Smooth muscle cell (in vitro differentiated cells): ENCODE results near the gene AICDA. TPM values are rescaled to one million over a fixed set of nuclear protein-coding genes. Genes with fewer than 3 reads are reported as not detected.
"Not testable (repeated sequence)": the region's sequence is repeated elsewhere in the genome, so short reads cannot be mapped to it uniquely, and the experiment has no call there.

Experiments
- DNase-seq: peaks from one replicate; lab custom pipeline; 2025; ENCODE audit not compliant: unreplicated experiment; lab: John Stamatoyannopoulos, UW
- H2AFZ ChIP-seq: fragments of 200-600 bp; sonication (generic); 2 replicates; pipeline ENCODE4 v1.6.0; 2016; ENCODE audit warnings: antibody characterized with exemption, low read depth, mild to moderate bottlenecking
- H3F3A ChIP-seq: fragments of 200-600 bp; sonication (generic); 2 replicates; pipeline ENCODE4 v1.6.0; 2017; ENCODE audit warnings: antibody characterized with exemption, low read depth
- H3K27ac ChIP-seq: fragments of 200-600 bp; sonication (generic); 2 replicates; pipeline ENCODE4 v1.5.1; 2016; ENCODE audit warnings: low read depth, mild to moderate bottlenecking
- H3K27me3 ChIP-seq: fragments of 200-600 bp; sonication (generic); 2 replicates; pipeline ENCODE4 v1.6.1; 2016; ENCODE audit warnings: low read depth, mild to moderate bottlenecking
- H3K36me3 ChIP-seq: fragments of 200-600 bp; sonication (generic); 2 replicates; pipeline ENCODE4 v1.5.1; 2016; ENCODE audit warnings: low read depth
- H3K4me1 ChIP-seq: fragments of 200-600 bp; sonication (generic); 2 replicates; pipeline ENCODE4 v1.5.1; 2016; ENCODE audit warnings: low read depth
- H3K4me2 ChIP-seq: fragments of 200-600 bp; sonication (generic); 2 replicates; pipeline ENCODE4 v1.6.0; 2016; ENCODE audit warnings: mild to moderate bottlenecking
- H3K4me3 ChIP-seq: fragments of 200-600 bp; sonication (generic); 2 replicates; pipeline ENCODE4 v1.5.1; 2016; ENCODE audit warnings: mild to moderate bottlenecking
- H3K79me2 ChIP-seq: fragments of 200-600 bp; sonication (generic); 2 replicates; pipeline ENCODE4 v1.6.0; 2016; ENCODE audit warnings: low read depth, mild to moderate bottlenecking
- H3K9ac ChIP-seq: fragments of 200-600 bp; sonication (generic); 2 replicates; pipeline ENCODE4 v1.6.0; 2016; ENCODE audit warnings: low read depth
- H3K9me3 ChIP-seq: fragments of 200-600 bp; sonication (generic); replicated peaks from 2 replicates; pipeline ENCODE4 v1.5.1; 2016; ENCODE audit warnings: low read depth
- H4K20me1 ChIP-seq: fragments of 200-600 bp; sonication (generic); 2 replicates; pipeline ENCODE4 v1.6.0; 2016; ENCODE audit warnings: low read depth
- WGBS: methylation state at CpG from one replicate; pipeline ENCODE4 v1.1.7; 2016; ENCODE audit warnings: low lambda C conversion rate; 5-methylcytosine and 5-hydroxymethylcytosine counted together
- polyA plus RNA-seq: library from polyadenylated mRNA; unstranded; fragments of >200 nt; fragmentation: Nextera tagmentation; extraction: Ambion mirVana; gene quantifications from 2 replicates; pipeline ENCODE4 v1.2.1, GENCODE V29; 2016
- total RNA-seq: library from RNA; depleted of rRNA; stranded (reverse); fragments of >200 nt; gene quantifications from 2 replicates; pipeline ENCODE4 v1.2.3, GENCODE V29; 2014
- TF ChIP-seq, protein P1 (sequence below): fragments of 200-600 bp; sonication (generic); IDR thresholded peaks from 2 replicates; pipeline ENCODE4 v1.5.1; 2017; ENCODE audit warnings: borderline replicate concordance, mild to moderate bottlenecking, antibody characterized with exemption; ENCODE audit not compliant: insufficient read depth, poor library complexity, severe bottlenecking

AICDA gene
- total and polyA plus RNA-seq, 2 experiments from 2014 or later: not detected

DNA sequence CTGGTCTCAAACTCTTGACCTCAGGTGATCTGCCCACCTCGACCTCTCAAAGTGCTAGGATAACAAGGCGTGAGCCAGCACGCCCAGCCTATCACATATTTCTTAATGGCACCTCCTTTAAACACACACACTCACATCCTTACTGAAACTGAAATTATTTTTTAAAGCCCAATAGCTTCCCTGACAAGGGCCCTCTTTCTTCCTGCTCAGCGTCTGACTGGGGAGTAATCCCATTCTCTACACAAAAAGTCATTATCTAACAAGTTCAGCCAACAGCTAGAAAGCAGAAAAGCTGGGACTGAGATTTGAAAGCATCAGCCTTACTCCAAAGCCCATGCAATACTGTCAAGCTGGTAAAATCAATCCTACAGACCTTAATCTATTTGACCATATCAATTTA lies 10.0 kb upstream of the AICDA start:
- H3F3A ChIP-seq: peaks cover 14% of the 10 kb centered on the region
- no peaks in the 10 kb centered on the region for H3K36me3 ChIP-seq
- H3K4me2 ChIP-seq: no peak overlapping the region
- H4K20me1 ChIP-seq: no peaks in the 10 kb centered on the region
- H3K27me3 ChIP-seq: no peaks in the 10 kb centered on the region
- 83% methylated on average over 4 of the region's 4 CpGs for WGBS
- H3K4me3 ChIP-seq: no peak overlapping the region
- H3K9ac ChIP-seq: no peak overlapping the region
- no peak for DNase-seq
- H3K79me2 ChIP-seq: no peaks in the 10 kb centered on the region
- H3K4me1 ChIP-seq: peaks cover 4% of the 10 kb centered on the region
- H3K9me3 ChIP-seq: peaks cover 3% of the 10 kb centered on the region
- H2AFZ ChIP-seq: no peak overlapping the region
- H3K27ac ChIP-seq: no peak overlapping the region
- TF ChIP-seq, protein P1, sequence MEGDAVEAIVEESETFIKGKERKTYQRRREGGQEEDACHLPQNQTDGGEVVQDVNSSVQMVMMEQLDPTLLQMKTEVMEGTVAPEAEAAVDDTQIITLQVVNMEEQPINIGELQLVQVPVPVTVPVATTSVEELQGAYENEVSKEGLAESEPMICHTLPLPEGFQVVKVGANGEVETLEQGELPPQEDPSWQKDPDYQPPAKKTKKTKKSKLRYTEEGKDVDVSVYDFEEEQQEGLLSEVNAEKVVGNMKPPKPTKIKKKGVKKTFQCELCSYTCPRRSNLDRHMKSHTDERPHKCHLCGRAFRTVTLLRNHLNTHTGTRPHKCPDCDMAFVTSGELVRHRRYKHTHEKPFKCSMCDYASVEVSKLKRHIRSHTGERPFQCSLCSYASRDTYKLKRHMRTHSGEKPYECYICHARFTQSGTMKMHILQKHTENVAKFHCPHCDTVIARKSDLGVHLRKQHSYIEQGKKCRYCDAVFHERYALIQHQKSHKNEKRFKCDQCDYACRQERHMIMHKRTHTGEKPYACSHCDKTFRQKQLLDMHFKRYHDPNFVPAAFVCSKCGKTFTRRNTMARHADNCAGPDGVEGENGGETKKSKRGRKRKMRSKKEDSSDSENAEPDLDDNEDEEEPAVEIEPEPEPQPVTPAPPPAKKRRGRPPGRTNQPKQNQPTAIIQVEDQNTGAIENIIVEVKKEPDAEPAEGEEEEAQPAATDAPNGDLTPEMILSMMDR: no peak

DNA sequence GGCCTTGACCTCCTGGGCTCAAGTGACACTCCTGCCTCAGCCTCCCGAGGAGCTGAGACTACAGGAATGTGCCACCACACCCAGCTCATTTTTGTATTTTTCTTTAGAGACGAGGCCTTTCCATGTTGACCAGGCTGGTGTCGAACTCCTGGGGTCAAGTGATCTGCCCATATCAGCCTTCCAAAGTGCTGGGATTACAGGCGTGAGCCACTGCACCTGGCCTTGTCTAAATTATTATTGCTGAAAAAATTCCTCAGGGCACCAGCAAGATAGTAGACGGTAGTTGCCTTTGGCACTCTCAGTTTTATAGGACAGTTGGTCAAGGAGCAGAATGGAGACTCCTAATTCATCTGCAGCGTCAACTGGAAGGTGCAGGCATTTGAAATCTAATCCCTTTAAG lies 2.5 kb upstream of the AICDA start:
- no peaks in the 10 kb centered on the region for H3K27me3 ChIP-seq
- H3K4me1 ChIP-seq: peaks cover 4% of the 10 kb centered on the region
- DNase-seq: no peak
- no peaks in the 10 kb centered on the region for H3K36me3 ChIP-seq
- no peaks in the 10 kb centered on the region for H3K9me3 ChIP-seq
- 88% methylated on average over 6 of the region's 6 CpGs for WGBS
- H3K9ac ChIP-seq: no peak overlapping the region
- H3K4me3 ChIP-seq: no peak overlapping the region
- no peak overlapping the region for H3K27ac ChIP-seq
- H4K20me1 ChIP-seq: no peaks in the 10 kb centered on the region
- no peak overlapping the region for H3K4me2 ChIP-seq
- no peaks in the 10 kb centered on the region for H3K79me2 ChIP-seq
- H3F3A ChIP-seq: peaks cover 14% of the 10 kb centered on the region
- no peak overlapping the region for H2AFZ ChIP-seq
- TF ChIP-seq, protein P1: no peak

DNA sequence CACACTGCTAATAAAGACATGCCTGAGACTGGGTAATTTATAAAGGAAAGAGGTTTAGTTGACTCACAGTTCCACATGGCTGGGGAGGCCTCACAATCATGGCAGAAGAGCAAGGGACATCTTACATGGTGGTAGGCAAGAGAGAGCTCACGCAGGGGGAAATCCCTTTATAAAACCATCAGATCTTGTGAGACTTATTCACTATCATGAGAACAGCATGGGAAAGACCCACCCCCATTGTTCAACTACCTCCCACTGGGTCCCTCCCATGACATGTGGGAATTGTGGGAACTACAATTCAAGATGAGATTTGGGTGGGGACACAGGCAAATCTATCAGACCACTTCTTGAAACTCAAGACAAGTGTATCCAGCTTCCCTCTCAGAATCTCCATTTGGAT lies 1.2 kb upstream of the AICDA start:
- not testable (repeated sequence) for H3K27me3 ChIP-seq, H3K4me2 ChIP-seq, H4K20me1 ChIP-seq, H3K4me3 ChIP-seq, H3K36me3 ChIP-seq, H2AFZ ChIP-seq, H3K4me1 ChIP-seq, H3F3A ChIP-seq, H3K9me3 ChIP-seq, H3K27ac ChIP-seq, H3K9ac ChIP-seq, DNase-seq, H3K79me2 ChIP-seq
- 56% methylated on average over 1 of the region's 1 CpG for WGBS

DNA sequence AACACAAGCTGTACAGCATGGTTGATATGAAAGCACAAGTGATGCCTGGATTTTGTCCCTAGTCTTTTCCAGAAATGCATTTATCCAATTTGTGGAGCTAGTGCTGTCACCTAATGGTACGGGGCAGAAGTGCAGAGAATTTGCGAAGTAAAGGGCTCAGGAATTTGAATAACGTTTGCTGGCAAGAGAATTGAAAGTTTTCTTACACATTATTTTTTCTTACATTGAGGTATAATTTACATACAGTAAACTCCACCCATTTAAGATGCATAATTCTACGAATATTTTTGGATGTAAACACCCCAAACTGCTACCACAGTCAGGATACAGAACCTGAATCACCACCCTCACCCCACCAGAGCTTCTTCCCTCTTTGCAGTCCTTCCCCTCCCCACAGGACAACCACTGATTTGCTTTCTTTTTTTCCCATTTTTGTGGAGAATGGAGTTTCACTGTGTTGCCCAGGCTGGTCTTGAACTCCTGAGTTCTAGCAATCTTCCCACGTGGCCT lies 3.5 kb downstream of the AICDA start:
- H3K9ac ChIP-seq: no peak overlapping the region
- no peaks in the 10 kb centered on the region for H3K27me3 ChIP-seq
- H3K4me3 ChIP-seq: no peak overlapping the region
- H2AFZ ChIP-seq: no peak overlapping the region
- H3K36me3 ChIP-seq: no peaks in the 10 kb centered on the region
- no peak for DNase-seq
- TF ChIP-seq, protein P1: peak; percentile 60
- H3K79me2 ChIP-seq: no peaks in the 10 kb centered on the region
- no peak overlapping the region for H3K27ac ChIP-seq
- H3F3A ChIP-seq: no peaks in the 10 kb centered on the region
- 18% methylated on average over 5 of the region's 5 CpGs for WGBS
- H4K20me1 ChIP-seq: no peaks in the 10 kb centered on the region
- H3K4me1 ChIP-seq: no peaks in the 10 kb centered on the region
- no peak overlapping the region for H3K4me2 ChIP-seq
- H3K9me3 ChIP-seq: no peaks in the 10 kb centered on the region
